Urothelium cell line (cell line): ENCODE results near the gene TPP1.

Experiments
- DNase-seq: peaks from one replicate; pipeline ENCODE4 v3.0.0; 2011; ENCODE audit warnings: low spot score, mixed read lengths
- FAIRE-seq: peaks from 2 replicates; lab custom pipeline; 2011; peaks lifted over from hg19 to GRCh38; lab: Jason Lieb, UNC

TPP1 gene

DNA sequence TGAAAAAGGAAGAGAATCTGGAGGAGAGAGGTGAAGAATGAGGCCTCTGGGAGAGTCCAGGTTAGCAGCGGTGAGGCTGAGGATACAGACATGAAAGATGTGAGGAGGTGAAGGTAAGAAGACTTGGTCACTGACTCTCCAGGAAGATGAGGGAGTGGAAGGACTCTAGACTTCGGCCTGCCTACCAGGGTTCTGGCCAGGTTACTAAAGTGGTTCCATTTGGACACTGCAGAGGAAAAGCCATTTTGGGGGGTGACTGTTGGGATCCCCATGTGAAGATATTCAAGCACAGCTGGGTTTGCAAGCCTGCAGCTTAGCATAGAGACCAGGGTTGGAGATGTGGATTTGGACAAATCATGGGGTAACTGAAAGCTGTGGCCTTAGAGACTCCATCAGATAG, 28.6 kb upstream of the TPP1 start:
- FAIRE-seq = no peak

DNA sequence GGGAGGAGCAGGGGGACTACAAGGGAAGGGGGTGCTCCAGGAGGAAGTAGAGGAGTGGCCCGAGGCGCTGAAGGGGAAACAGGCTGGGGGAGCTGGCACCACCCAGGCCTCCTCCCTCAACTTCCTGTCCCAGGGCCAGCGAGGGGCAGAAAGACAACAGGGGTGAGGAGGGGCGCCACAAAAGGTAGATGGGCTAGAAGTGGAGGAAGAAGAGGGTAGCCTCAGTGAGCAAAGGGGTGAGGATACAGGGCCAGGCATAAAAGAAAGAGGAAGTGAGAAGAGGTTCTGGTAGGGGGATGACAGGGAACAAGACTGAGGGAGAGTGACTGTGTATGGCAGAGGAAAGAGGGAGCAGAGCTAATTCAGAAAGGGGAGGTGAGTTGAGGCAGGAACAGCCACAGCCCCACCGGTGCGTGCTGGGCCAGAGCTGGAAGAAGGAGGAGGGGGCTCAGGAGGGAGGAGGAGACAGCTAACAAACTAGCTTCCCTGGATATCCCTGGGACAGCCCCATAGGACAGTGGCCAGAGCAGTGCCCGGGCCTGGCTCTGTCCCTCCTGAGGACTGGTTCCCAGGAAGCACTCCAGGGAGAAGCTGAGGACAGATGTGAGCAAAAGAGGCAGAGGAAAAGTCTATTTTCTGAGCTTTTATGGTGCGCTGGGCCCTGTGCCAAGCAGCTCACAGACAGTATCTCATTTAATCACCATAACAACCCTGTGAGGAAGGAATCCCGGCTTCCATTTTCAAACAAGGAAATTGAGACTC, 27.9 kb upstream of the TPP1 start:
- FAIRE-seq (no peak), DNase-seq (no peak)

More for the DNA sequence above, 28.6 kb upstream of the TPP1 start:
- DNase-seq = no peak

DNA sequence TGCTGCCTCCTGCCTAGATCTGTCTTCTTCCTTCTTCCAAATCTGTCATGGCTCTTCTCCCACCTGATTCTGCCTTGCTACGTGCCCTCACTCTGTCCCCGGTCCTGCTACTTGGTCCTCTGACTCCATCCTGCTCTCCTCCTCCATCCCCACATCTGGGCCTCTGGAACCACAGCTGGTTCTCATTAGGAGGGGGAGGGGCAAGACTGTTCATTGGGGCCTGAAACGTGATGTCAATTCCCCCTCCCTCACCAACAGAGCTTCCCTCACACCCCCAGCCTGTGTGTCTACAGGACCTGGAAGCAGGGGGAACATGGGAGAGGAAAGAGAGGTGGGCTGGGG, 27.3 kb upstream of the TPP1 start:
- DNase-seq = no peak
- FAIRE-seq = no peak

DNA sequence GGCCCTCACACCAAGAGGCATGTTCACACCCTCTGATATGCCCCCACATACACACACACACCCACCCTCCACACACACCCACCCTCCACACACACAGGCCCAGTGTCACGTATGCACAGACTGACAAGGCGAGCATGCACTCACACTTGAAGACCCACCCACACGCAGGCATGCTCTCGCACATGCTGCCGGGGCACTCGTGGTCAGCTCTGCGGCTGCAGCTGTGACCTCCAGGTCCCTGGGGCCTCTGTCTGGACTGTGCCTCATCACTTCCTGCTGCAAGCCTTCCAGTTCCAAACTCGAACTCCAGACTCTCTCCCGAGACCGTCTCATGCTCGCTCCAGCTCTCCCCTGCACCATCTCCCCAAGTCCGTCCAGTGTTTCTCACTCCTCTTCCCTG, 26.8 kb upstream of the TPP1 start:
- FAIRE-seq = no peak
- DNase-seq = no peak

DNA sequence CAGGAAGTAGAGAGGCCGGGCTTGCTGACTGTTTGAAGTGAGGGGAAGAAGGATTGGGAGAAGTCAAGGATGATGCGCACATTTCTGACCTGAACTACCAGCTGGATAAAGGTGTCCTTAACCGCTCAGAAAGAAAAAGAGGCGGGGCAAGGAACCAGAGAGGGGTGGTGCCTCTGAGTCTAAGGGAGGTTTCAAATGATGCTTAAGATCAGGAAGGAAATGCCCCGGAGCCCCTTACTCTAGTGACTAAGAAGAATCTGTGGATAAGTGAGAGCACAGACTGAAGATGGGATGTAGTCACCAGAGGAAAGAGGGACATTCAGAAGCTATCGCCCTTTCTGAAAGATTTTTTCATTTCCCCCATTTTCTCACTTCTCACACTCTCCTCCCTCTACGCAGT, 23.7 kb upstream of the TPP1 start:
- no peak for DNase-seq
- no peak for FAIRE-seq

DNA sequence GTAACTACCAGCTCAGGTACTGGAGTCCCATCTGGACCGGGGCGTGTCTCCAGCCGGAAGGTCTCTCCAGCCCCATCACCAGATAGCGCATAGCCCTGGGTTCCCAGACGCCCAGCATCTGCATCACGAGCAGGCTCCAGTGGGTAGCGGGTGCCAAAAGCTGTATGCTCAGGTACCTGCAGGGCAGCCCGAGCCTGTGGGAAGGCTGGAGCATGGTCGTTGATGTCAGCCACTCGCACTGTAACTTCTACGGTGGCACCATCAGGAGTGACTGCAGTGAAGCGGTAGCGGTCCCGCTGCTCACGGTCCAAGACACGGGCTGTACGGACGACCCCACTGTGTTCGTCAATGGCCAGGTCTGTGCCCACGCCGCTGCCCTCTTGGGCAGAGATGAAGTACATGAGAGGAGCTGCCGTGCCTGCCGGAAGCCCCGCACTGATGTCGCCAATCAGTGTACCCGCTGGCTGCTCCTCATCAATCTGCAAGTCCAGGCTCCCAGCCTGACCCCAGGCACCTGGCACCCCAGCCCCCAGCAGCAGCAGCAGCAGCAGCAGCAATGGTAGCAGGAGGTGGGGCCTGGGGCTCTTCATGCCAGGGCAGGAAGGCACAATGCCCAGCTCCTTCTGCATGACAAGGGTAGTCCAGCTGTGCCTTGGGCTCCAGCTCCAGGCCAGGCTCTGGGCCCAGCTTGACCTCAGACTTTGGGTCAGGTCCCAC, 21.9 kb upstream of the TPP1 start:
- no peak for DNase-seq

DNA sequence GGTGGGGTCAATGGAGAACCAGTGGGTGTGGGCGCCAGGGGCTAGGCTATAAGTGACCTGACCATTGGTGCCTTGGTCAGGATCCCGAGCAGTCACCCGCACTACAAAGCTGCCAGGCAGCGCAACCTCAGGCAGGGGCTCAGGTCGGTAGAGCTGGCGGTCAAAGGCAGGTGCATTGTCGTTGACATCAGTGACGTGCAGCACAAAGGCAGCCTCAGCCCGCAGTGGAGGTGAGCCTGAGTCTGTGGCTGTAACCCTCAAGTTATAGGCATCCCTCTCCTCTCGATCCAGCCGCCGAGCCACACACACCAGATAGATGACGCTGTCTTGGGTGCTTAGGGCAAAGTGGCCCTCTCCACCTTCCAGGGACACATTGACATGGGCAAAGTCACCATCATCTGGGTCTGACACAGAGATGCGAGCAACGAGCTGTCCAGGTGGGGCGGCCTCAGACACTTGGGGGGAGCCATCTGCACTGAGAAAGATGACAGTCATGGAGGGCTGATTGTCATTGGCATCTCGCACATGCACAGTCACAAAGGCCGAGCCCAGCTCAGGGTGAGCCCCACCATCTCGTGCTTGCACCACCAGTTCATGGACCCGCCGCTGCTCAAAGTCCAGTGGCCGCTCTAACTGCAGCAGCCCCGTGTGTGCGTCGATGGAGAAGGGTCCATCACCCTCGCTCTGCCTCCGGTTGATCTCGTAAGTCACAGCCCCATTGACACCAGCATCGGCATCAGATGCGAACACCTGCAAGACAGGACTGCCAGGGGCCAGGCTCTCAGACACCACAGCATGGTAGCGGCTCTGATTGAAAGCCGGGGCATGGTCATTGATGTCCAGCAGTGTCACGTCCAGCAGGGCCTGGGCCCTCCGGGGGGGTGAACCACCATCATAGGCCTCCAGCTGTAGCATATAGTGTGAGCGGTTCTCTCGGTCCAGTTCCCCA, 21.1 kb upstream of the TPP1 start:
- DNase-seq = no peak
- no peak for FAIRE-seq

More for the DNA sequence above, 21.9 kb upstream of the TPP1 start:
- no peak for FAIRE-seq

DNA sequence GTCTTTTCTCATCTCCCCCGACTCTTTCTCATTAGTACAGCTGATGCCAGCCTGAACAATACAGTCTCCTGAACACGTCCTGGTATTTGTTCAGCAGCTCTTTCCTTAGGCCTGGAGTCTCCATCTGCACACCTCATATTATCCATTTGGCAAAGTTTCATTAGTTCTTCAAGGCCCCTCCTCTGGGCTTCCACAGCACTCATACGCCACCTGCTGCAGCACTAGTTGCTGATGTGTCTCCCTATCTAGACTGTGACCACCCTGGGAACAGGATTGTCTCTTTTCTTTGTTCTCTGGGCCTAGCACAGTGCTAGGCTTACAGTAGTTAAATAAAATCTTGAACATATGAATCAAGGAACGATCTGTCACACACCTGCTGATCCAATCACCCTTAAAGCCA, 19.2 kb upstream of the TPP1 start:
- FAIRE-seq = no peak

DNA sequence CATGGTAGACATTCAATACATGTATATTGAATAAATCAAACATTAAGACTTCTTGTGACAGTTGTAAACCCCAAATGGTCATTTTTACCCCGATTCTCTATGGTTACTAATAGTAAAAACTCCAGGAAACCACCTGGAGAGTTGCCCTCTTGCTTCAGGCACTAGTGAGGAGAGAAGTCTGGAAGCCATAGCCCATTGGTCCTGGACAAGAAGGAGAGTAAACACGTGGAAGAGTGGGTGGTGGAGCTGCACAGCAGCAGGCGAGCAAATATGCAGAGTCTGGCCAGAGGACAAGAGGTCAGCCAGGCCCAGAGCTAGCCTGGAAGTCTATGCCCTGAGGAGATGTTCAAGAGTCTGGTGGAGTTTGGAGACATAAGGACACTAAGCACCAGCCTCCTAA, 18.6 kb upstream of the TPP1 start:
- DNase-seq (no peak), FAIRE-seq (no peak)

More for the DNA sequence above, 19.2 kb upstream of the TPP1 start:
- DNase-seq = no peak

DNA sequence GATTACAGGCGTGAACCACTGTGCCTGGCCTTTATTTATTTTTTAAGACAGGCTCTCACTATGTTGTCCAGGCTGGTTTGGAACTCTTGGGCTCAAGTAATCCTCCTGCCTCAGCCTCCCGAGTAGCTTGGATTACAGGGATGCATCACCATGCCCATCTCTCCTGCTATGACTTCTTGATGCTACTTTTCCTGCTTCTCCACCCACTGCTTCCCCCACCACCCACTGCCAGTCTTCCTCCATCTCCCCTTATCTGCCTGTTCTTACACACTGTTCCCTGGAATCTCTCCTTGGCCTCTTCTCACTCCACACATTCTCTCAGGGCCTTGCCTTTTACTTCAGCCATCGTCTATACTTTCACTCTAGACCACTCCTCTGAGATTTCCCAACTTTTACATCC, 17.3 kb upstream of the TPP1 start:
- no peak for FAIRE-seq

DNA sequence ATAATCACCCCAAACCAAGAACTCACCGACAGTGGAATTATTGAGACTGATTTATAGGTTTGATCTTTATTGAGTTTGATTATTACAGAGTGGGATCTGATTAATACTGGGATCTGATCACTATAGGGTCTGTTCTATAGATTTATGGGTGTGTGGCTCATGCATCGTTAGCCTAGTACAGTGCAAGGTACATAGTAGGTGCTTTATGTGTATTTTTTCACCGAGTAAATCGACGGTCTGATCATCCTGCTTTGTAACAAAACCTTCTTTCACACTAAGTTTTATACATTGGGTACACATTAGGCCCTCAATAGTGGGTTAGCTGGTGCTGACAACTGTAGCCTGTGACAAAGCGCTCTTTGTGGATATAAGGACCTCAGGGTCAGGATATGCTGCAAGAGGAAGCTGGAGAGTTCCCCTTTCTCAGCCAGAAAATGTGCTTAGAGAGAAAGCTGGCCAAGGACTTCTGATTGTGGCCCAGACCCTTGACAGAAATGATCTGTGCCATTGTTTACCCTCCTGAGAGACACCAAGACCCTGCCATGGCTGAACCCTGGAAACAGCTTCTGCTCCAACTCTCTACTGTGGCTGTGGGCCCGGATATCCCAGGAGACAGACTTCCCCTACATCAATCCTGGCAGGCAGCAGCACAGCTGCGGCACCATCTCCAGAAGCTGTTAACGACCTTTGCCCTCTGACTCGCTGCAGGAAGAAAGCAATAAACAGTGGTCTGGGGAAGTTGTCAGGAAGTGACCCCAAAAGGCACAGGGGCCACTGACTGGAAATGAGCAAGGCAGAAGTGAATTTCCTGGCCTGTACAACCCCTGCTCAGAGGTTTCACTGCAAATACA, 16.1 kb upstream of the TPP1 start:
- DNase-seq (no peak), FAIRE-seq (no peak)

More for the DNA sequence above, 17.3 kb upstream of the TPP1 start:
- DNase-seq = no peak

DNA sequence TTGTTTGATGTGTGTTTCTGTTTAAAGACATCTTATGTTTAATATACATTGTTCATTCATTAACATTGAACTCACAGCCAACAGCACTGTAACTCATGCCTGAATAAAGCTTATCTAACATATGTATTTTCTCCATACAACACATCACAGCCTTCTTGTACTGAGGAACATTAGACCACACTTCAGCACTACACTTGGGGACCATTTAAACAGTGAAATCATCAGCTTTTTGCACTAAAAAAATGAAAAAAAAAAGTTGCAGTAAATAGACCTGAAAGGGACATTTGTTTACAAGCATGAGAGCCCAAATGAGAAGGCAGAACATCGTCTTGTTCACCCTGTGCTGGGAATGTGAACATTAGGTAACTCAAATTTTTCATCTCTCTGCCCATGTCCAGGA, 15.3 kb upstream of the TPP1 start:
- no peak for FAIRE-seq
- no peak for DNase-seq

DNA sequence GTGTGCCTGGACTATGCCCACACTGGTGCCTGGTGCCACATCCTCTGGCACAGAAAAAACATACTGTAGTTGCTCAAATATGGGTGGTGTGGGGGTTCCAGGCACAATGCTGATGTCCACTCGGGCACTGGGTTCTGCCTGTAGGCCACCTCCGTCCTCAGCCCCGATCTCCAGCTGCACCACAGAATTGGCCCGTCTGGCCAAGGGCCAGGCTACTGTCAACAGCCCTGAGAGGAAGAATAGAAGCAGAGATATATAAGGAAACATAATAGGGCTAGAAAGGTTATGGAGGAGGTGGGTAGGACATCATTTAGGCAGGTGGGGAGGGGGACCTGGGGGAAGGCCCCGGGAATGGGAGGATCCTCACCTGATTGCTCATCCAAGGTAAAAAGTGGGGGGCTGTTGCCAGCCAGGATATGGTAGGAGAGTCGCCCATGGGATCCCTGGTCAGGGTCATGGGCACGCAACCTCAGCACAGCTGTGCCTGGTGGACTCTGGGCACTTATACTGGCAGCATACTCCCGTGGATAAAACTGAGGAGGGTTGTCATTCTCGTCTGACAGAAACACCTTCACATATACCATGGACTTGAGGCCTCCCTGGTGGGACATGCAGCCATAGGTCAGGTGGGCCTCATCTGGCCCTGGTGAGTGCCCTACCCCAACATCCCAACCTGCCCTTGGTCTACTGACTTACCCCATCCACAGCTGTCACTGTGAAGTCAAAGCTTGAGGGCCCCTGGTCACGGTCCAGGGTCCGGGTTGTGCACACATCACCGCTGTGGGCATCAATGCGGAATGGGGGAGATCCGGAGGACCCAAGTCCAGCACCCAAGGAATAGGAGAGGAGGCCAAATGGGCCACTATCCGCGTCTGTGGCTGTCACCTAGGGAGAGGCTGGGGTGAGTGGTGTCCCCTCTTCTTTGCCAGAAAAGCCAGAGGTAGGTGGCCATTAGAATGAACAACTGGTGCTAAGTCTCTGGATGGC, 14.5 kb upstream of the TPP1 start:
- no peak for FAIRE-seq
- DNase-seq = no peak

DNA sequence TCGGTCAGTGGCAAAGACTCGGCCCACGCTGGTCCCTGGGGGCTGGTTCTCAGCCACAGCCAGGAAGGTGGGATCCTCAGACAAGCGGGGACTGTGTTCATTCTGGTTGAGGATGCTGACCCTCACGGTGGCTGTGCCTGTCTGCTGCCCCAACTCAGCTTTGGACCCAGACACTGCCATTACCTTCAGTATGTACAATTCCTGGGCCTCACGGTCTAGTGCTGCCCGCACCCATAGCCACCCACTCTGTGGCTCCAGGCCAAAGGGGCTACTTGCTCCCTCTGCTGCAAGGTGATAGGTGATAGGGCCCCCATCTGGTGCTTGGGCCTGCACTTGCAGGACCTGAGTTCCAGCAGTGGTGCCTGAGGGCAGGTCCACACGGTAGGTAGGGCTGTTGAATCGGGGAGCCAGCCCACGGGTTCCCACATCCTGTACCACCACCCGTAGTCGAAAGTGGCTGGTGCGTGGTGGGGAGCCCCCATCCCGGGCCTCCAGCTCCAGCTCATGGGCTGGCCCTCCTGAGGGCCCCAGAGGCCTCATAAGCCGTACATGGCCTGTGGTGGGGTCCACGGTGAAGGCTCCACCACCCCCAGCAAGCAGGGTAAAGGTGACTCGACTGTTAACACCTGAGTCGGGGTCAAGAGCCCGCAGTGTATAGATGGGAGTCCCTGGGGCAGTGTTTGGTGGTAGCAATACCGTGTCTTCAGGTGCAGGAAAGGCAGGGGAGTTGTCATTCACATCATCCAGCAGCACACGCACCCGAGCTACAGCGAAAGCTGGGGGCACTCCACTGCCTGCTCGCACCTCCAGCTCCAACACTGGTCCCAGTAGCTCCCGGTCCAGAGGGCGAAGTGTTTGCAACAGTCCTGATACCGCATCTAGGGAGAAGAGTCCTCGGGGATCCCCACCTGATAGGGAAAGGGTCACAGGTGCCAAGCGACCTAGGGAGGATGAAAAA, 13.2 kb upstream of the TPP1 start:
- no peak for FAIRE-seq
- no peak for DNase-seq

DNA sequence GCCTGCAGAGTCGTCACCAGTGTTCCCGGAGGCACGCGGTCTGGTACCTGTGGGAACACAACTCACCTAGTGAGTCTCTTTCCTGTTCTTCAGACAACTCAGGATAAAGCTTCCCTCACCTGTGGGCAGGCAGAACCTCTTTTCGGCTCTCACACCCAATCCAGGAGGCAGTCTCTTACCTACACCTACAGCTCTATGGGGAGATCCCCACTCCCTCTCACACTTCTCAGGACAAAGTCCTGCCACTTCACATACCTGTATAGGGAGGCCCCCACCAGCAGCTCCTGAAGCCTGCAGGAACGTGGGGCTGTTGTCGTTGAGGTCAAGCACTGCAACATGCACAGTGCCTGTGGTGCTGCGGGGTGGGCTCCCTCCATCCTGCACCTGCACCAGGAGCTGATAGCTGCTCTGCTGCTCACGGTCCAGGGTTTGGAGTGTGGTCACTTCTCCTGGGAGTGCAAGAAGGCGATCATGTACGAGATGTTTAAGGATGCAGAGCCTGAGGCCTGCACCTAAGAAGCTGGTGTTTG, 12.2 kb upstream of the TPP1 start:
- FAIRE-seq (no peak), DNase-seq (no peak)

DNA sequence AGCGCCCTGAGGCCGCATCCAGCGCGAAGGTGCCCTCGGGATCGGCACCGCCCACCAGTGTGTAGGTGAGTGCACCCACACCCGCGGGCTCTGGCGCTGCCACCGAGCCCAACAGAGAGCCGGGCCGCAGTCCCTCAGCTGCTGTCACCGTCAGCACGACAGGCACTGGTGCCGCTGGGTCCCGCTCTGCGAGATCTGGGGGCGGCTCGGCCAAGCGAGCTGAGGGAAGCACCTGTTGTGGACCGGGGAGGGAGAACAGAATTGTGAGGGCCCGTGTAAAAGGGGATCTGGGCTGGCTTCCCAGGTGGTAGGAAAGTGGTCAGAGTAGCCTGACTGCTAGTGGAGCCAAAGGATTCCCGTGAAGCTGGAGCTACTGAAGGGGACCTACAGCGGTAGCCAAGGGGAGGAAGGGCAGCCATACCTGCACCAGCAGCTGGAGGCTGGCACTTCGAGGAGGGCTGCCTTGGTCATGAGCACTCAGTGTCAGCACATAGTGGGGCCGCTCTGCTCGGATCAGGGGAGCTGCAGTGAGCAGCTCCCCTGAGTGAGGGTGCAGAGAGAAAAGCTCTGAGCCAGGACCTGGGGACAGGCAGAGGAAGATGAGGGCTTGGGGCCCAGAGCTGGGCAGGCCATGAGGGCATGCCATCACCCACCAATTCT, 11.5 kb upstream of the TPP1 start:
- FAIRE-seq = no peak
- no peak for DNase-seq

DNA sequence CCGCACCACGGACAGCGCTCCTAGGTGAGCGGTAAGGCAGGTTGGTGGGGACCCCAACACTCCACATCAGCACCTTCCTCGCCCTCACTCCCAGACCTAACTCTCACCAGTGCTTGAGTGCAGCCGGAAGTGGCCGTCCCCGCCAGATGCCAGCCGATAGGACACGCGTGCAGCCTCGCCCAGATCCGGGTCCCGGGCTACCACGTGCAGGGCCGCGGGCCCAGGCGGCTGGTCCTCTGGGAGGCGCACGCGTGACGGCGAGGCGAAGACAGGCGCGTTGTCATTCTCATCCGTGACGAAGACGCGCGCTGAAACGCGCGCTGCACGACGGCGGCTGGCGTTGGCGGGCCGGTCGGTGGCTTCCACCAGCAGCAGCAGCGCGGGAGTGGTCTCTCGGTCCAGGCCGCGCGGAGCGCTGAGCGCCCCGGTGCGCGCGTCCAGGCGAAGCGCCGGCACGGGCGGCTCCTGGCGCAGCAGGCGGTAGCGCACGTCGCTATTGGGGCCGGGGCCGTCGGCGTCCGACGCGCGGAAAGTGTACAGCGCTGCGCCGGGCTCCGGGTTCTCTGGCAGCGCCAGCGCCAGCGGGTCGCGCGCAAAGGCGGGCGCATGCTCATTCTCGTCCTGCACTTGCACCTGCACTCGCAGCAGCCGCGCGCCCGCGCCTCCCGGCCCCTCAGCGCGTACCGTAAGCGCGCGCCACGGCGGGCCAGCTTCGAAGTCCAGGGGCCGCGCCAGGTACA, 10.8 kb upstream of the TPP1 start:
- FAIRE-seq (no peak), DNase-seq (no peak)
